Spleen (tissue), 11 donors: Measurements from ENCODE around the gene FA2H. TPM values are rescaled to one million over a fixed set of nuclear protein-coding genes. Genes with fewer than 3 reads are reported as not detected.

Experiments
- DNase-seq: peaks from one replicate; pipeline ENCODE4 v3.0.0-alpha.2; 2020
- H3K27ac ChIP-seq, 8 donors: fragments of 200-600 bp; sonication (generic) in 7 of 8; 1 replicate in 4 of 8; 2 replicates in 4 of 8; pipeline versions ENCODE4 v1.5.0 to v1.8.0; 2016 to 2021; ENCODE audit warnings: inconsistent platforms in 4 of 8, mild to moderate bottlenecking in 4 of 8, moderate library complexity in 1 of 8
- H3K27me3 ChIP-seq, 7 donors: fragments of 200-600 bp; sonication (generic) in 6 of 7; replicated peaks in 1 of 7; 1 replicate in 4 of 7; 2 replicates in 3 of 7; pipeline versions ENCODE4 v1.5.0 to v1.8.0; 2016 to 2021; ENCODE audit warnings: inconsistent platforms in 3 of 7, mild to moderate bottlenecking in 1 of 7
- H3K36me3 ChIP-seq, 6 donors: fragments of 200-600 bp; sonication (generic) in 5 of 6; 1 replicate in 4 of 6; 2 replicates in 2 of 6; pipeline versions ENCODE4 v1.5.0 to v1.8.0; 2016 to 2021; ENCODE audit warnings: inconsistent platforms in 2 of 6
- H3K4me1 ChIP-seq, 6 donors: fragments of 200-600 bp; sonication (generic) in 5 of 6; 1 replicate in 3 of 6; 2 replicates in 3 of 6; pipeline versions ENCODE4 v1.5.0 to v1.8.0; 2016 to 2021; ENCODE audit warnings: inconsistent platforms in 3 of 6
- H3K4me3 ChIP-seq, 8 donors: fragments of 200-600 bp; sonication (generic) in 7 of 8; 1 replicate in 4 of 8; 2 replicates in 4 of 8; pipeline versions ENCODE4 v1.5.0 to v1.8.0; 2016 to 2021; ENCODE audit warnings: inconsistent platforms in 4 of 8, mild to moderate bottlenecking in 4 of 8, moderate library complexity in 2 of 8
- H3K9me3 ChIP-seq, 8 donors: fragments of 200-600 bp; sonication (generic) in 7 of 8; 1 replicate in 4 of 8; 2 replicates in 4 of 8; pipeline versions ENCODE4 v1.5.0 to v1.8.0; 2016 to 2021; ENCODE audit warnings: inconsistent platforms in 4 of 8
- POLR2A ChIP-seq, 3 donors: fragments of 450-650 bp; IDR thresholded peaks; one replicate each; pipeline ENCODE4 v1.5.1; 2017; ENCODE audit warnings: antibody characterized with exemption in 3 of 3, mild to moderate bottlenecking in 1 of 3
- POLR2AphosphoS5 ChIP-seq, 3 donors: sonication (generic); formaldehyde crosslinking; IDR thresholded peaks; one replicate each; pipeline ENCODE4 v1.5.1; 2017; ENCODE audit warnings: antibody characterized with exemption in 3 of 3
- WGBS, 5 donors: extraction: QIAGEN DNeasy Blood & Tissue Kit in 3 of 5; methylation state at CpG; one replicate each; pipeline versions ENCODE4 v1.1.5 to v1.1.7; 2013 to 2018; 5-methylcytosine and 5-hydroxymethylcytosine counted together
- intact Hi-C: fragments of 100-400 bp; cut with DNase I; formaldehyde crosslinking; loops from one replicate; pipeline ENCODE4 v1.15.0; 2023; ENCODE audit warnings: low total_unique reads
- polyA plus RNA-seq, 3 donors: library from polyadenylated mRNA; stranded (reverse); fragments of 200-250 nt; gene quantifications; one replicate each; pipeline ENCODE4 v1.2.1, GENCODE V29; 2013
- total RNA-seq, 7 donors: library from RNA; depleted of rRNA in 3 of 7; stranded (reverse); fragments of >200 nt in 3 of 7; fragmentation: NEBNext Ultra II Directional in 4 of 7; extraction: Animal tissue kit (Norgen Biotek cat#: 25700) in 4 of 7; gene quantifications; one replicate each; pipeline versions ENCODE4 v1.1.0 to v1.2.1, GENCODE V29; 2016 to 2021
- TF ChIP-seq, protein P1 (sequence below), 11 experiments: fragments of 200-600 bp in 7 of 11; fragments of 450-650 bp in 4 of 11; sonication (generic) in 4 of 11; IDR thresholded peaks in 8 of 11; conservative IDR thresholded peaks in 3 of 11; 1 replicate in 7 of 11; 2 replicates in 4 of 11; pipeline versions ENCODE4 v1.4.0 to v1.8.0; 2016 to 2021; ENCODE audit warnings: antibody characterized with exemption in 11 of 11, inconsistent platforms in 4 of 11, mild to moderate bottlenecking in 1 of 11
- donor health status: healthy with polysubstance abuse.
- donor health status: DM: no; HTN: no; CAD: no; lungs with moderate emphysema.
- donor health status: DM: no; HTN: no; CAD: no.
- donor health status: Bipolar disorder and iron deficiency.
- donor health status: healthy.
- donor health status: DM: no; HTN: no; CAD: no.
- donor health status: DM: yes; HTN: yes; CAD: no.

FA2H gene
- total and polyA plus RNA-seq, 10 donors = 0.23 to 2.6 (median 0.59) TPM

DNA sequence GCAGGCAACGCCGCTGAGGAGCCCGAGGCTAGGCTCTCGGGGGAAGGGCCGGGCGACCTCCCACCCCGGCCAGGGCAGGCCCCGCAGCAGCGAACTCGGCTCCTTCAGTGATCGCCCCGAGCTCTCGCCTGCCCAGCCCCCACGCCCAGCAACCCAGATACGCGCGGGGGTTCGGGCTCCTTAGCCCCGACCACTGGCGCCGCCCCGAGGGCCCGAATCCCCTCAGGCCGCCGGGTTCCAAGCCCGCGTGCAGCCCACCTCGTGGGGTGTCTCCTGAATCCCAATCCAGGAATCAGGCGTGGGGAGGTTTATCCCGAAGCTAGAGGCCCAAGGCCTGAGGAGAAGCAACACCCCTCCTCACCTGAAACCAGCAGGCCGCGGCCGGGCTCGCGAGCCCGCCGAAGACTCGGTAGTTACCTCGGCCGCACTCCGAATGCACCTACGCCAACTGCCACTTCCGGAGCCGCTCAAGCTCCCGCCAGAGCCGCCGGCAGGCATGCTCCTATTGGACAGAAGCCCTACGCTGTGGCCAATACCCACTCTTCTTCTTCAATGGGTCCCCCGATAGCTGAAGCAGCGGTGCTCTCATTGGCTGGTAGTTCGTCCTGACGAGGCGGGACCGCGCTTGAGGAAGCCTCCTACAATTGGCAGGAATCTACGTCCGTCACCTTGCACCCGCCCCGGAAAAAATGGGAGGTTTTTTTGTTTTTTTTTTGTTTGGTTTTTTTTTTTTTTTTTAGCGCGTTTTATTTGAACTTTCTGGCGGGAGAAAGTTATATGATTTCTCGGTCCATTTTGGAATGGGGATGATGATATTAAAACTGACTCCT is 108.0 kb downstream of the FA2H start, which contains the start of gene RFWD3:
RFWD3 (minus strand) TSS at position 453 of the 830 bp plus-strand sequence. CDS start 5,428 bp downstream, outside the sequence.
- peaks cover 0 to 50% (median 28%) of the 10 kb centered on the region in 6 donors for H3K36me3 ChIP-seq
- H3K27ac ChIP-seq = peak within 1 kb of the TSS; percentile 67 to 91 (median 82)
- intact Hi-C loops = no loop called here
- WGBS, 5 donors = 0 to 1% (median 0%) methylated on average over 42 to 63 of the region's 63 CpGs
- H3K4me3 ChIP-seq = peak within 1 kb of the TSS; percentile 86 to 98 (median 94)
- TF ChIP-seq, protein P1, sequence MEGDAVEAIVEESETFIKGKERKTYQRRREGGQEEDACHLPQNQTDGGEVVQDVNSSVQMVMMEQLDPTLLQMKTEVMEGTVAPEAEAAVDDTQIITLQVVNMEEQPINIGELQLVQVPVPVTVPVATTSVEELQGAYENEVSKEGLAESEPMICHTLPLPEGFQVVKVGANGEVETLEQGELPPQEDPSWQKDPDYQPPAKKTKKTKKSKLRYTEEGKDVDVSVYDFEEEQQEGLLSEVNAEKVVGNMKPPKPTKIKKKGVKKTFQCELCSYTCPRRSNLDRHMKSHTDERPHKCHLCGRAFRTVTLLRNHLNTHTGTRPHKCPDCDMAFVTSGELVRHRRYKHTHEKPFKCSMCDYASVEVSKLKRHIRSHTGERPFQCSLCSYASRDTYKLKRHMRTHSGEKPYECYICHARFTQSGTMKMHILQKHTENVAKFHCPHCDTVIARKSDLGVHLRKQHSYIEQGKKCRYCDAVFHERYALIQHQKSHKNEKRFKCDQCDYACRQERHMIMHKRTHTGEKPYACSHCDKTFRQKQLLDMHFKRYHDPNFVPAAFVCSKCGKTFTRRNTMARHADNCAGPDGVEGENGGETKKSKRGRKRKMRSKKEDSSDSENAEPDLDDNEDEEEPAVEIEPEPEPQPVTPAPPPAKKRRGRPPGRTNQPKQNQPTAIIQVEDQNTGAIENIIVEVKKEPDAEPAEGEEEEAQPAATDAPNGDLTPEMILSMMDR (IDR thresholded peaks at IDR 0.05 in 8 of 11, conservative IDR thresholded peaks at IDR 0.05 in 3 of 11) = peak in 2 of 11 experiments; percentile 17 to 33
- no peak for TF ChIP-seq POLR2A (IDR thresholded peaks at IDR 0.05)
- peak; percentile 89 for TF ChIP-seq POLR2AphosphoS5 (IDR thresholded peaks at IDR 0.05)
- H3K9me3 ChIP-seq = no peaks in the 10 kb centered on the region
- DNase-seq = peak; percentile 97
- H3K27me3 ChIP-seq = no peaks in the 10 kb centered on the region
- H3K4me1 ChIP-seq = peaks cover 6 to 58% (median 39%) of the 10 kb centered on the region in 6 donors

DNA sequence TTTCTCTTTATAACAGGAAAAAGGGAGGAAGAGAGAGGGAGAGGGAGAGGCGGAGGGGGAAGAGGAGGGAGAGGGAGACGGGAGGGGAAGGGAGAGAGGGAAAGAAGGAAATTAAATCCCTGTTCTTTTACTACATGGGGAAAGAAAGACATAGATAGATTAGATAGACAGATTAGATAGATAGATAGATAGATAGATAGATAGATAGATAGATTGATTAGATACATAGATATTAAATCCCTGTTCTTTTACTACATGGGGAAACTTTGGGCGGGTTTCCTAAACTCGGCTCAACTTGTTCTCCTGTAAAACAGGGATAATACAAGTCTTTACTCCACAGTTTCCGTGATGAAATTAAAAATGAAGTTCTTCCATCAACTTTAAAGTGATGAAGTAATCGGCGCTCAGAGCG is 108.6 kb downstream of the FA2H start:
- 7 to 11% (median 9%) methylated on average over 8 of the region's 8 CpGs for WGBS, 5 donors
- intact Hi-C loops = no loop called here
- no peaks in the 10 kb centered on the region for H3K27me3 ChIP-seq
- peaks cover 0 to 50% (median 26%) of the 10 kb centered on the region in 6 donors for H3K36me3 ChIP-seq
- peak overlapping the region; percentile 67 to 91 (median 82) for H3K27ac ChIP-seq
- TF ChIP-seq, protein P1 (IDR thresholded peaks at IDR 0.05 in 8 of 11, conservative IDR thresholded peaks at IDR 0.05 in 3 of 11) = no peak
- TF ChIP-seq POLR2AphosphoS5 (IDR thresholded peaks at IDR 0.05) = no peak
- TF ChIP-seq POLR2A (IDR thresholded peaks at IDR 0.05) = no peak
- H3K9me3 ChIP-seq = no peaks in the 10 kb centered on the region
- peaks cover 6 to 64% (median 40%) of the 10 kb centered on the region in 6 donors for H3K4me1 ChIP-seq
- peak overlapping the region; percentile 86 to 98 (median 94) for H3K4me3 ChIP-seq
- DNase-seq = no peak

Other genes starting within 250 kb of the FA2H start
- gene GLG1, start 167.7 kb downstream of the FA2H start, total RNA-seq = 100 to 1,000 TPM in 5 of 7 donors, 10 to 100 TPM in 2; 81.1 to 124 (median 110) TPM
- 10 to 100 TPM; 14.6 to 22.5 (median 15.3) TPM for gene GLG1, start 167.7 kb downstream of the FA2H start, polyA plus RNA-seq
- 10 to 100 TPM; 20.3 to 40.6 (median 32.5) TPM for gene RFWD3, start 107.9 kb downstream of the FA2H start, total RNA-seq
- gene RFWD3, start 107.9 kb downstream of the FA2H start, polyA plus RNA-seq = 10 to 100 TPM in 1 of 3 donors, 1 to 10 TPM in 2; 4.6 to 10.4 (median 5.1) TPM
- 10 to 100 TPM; 45.1 to 69.6 (median 52.7) TPM for gene MLKL, start 74.0 kb downstream of the FA2H start, total RNA-seq
- gene MLKL, start 74.0 kb downstream of the FA2H start, polyA plus RNA-seq = 10 to 100 TPM; 21.4 to 39.0 (median 32.1) TPM
- 10 to 100 TPM; 26.1 to 76.7 (median 63.1) TPM for gene WDR59, start 210.3 kb upstream of the FA2H start, total RNA-seq
- gene WDR59, start 210.3 kb upstream of the FA2H start, polyA plus RNA-seq = 10 to 100 TPM; 18.1 to 32.0 (median 28.0) TPM
- gene ZNRF1, start 224.2 kb upstream of the FA2H start, total RNA-seq = 10 to 100 TPM in 1 of 7 donors, 1 to 10 TPM in 6; 3.7 to 13.4 (median 8.9) TPM
- gene ZNRF1, start 224.2 kb upstream of the FA2H start, polyA plus RNA-seq = 1 to 10 TPM; 1.4 to 2.4 (median 2.1) TPM